ENCODE results near the gene SLC22A25.
"Not testable (repeated sequence)": the region's sequence is repeated elsewhere in the genome, so short reads cannot be mapped to it uniquely, and the experiment has no call there.

The SLC22A25 gene

DNA sequence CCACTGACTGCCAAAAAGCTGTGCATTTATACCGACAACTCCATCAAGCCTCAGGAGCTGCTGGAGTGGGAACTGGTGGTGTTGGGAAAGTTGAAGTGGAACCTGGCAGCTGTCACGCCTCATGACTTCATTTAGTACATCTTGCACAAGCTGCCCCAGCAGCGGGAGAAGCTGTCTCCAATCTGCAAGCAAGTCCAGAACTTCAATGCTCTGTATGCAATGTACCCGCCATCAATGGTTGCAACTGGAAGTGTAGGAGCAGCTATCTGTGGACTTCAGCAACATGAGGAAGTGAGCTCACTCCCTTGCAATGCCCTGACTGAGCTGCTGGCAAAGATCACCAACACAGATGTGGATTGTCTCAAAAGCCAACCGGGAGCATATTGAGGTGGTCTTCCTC is at the start of gene SLC22A25:
Gene SLC22A25, minus strand, starts transcription at position 67 of the 400 bp plus-strand sequence. CDS start 13,947 bp downstream, outside the sequence.
- DNase-seq = no peak

- no peak for DNase-seq
Observed at GRCh38 chr11:63290285-63290684, 46.9 kb upstream of the SLC22A25 start.

DNA sequence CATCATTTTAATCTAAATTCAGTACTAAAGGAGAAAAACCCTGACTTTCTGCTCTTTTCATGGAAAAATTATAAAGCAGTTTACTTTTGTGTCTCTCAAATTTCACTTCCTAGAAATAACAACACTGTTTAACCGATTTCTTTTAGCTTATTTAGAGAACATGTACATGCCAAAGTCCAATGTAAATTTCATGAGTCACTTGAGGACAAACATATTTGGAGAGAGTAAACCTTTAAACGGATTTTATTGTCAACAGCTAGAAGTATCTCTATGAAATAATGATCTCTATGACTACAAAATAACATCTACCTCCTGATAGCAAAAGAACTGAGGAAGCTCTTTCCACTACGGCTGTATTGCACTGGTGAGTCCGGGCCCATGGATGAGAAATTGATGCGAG is 46.3 kb upstream of the SLC22A25 start:
- DNase-seq = no peak

- no peak for DNase-seq
Observed at GRCh38 chr11:63282579-63282978, 39.2 kb upstream of the SLC22A25 start.

- no peak for DNase-seq
Observed at GRCh38 chr11:63280920-63281319, 37.5 kb upstream of the SLC22A25 start.

DNA sequence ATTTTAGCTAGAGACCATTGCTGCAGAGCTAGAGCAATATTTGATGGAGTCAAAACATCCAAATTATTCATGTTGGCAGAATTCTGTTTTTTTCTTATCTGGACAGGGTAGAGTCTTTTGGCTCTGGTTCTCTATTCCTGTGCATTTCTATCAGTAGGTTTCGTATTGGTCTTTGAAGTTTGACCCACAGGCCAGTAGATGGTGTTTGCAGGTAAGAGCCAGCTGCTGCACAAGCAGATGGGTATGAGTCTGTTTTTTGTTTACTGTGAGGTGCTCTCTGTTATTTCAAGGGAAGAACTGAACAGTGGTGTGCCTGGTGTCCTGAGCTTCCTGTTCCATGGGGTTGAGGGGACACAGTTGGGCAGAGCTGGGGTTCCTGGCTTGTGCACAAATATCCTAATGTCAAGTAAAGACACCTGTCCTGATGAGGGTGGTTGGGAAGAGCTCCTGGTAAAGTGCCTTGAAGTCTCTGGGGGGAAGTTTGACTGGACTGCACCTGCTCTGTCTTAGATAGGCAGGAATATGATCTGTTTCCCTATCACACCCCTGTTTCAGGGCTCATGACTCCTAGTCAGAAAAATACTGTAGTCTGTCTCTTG is 34.0 kb upstream of the SLC22A25 start:
- DNase-seq = no peak

DNA sequence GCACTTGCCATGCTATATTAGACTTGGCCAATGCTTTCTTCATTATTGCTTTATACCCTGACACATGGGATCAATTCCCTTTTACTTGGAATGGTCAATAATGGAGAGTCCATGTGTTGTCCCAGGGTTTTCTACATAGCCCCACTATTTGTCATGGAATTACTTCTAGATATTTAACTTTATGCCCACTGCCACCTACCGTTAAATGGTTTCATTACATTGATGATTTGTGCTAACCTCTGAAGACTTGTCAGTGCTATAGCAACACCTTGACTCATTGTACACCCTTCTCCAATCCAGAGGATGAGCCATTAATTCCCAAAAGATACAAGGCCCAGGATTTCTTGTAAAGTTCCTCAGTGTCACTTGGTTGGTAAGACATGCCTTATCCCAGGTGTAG is 31.4 kb upstream of the SLC22A25 start:
- no peak for DNase-seq

DNA sequence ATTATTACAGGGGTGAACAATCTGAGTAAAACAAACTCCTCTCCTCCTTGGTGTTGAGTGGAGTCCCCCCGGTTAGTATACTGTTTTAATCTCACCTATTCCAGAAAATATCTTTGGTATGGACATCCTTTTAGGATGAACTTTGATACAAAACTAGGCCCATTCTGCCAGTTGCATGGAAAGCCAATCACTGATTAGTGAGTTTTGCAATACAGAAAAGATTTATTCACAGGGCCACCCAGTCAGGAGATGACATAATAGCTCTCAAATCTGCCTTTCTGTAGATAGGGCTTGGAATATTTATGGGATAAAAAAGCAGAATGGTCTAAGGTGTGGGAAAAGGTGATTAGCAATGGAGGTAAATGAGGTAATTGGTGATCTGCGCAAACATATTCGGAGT is 30.3 kb upstream of the SLC22A25 start:
- DNase-seq = no peak

GRCh38 chr11:63262547-63262946 is 19.1 kb upstream of the SLC22A25 start:
- no peak for DNase-seq

DNA sequence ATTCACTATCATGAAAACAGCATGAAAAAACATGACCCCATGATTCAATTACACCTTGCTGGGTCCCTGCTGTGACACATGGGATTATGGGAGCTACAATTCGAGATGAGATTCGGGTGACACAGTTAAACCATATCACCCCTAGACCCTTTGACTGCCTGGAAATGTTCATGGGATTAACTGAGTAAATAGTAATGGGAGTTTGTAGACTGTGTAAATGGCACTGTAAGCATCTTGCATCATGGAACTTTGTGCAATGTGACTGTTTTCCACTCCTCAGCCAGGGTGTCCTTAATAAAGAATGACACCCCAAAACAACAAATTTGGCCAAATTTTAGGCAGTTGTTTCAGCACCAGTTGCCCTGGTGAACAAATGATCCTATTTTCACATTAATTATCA is 7.9 kb upstream of the SLC22A25 start:
- DNase-seq = no peak

GRCh38 chr11:63250162-63251050 is 7.0 kb upstream of the SLC22A25 start:
- DNase-seq = no peak

- DNase-seq = no peak
Observed at GRCh38 chr11:63248966-63249365, 5.6 kb upstream of the SLC22A25 start.

- DNase-seq = not testable (repeated sequence)
Observed at GRCh38 chr11:63247237-63248002, 4.0 kb upstream of the SLC22A25 start.

DNA sequence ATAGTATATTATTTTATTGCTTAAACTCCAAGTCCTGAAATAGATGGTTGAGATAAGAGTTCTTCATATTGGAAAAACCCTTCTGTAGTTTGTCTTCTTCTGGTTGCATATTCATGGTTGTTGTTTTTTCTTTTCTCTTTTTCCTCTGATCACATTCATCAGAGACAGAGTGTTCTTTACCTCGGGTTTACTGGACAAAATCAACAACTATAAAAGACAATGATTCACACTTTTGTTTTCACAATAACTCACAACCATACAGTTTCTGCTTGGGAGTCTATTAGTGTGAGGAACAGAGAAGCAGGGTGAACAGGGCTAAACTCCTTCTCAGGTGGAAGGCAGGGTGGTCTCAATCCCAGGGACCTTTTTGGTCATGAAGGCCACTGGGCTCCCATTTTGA is 2.6 kb upstream of the SLC22A25 start:
- no peak for DNase-seq

GRCh38 chr11:63244862-63245261 is 1.5 kb upstream of the SLC22A25 start:
- no peak for DNase-seq

DNA sequence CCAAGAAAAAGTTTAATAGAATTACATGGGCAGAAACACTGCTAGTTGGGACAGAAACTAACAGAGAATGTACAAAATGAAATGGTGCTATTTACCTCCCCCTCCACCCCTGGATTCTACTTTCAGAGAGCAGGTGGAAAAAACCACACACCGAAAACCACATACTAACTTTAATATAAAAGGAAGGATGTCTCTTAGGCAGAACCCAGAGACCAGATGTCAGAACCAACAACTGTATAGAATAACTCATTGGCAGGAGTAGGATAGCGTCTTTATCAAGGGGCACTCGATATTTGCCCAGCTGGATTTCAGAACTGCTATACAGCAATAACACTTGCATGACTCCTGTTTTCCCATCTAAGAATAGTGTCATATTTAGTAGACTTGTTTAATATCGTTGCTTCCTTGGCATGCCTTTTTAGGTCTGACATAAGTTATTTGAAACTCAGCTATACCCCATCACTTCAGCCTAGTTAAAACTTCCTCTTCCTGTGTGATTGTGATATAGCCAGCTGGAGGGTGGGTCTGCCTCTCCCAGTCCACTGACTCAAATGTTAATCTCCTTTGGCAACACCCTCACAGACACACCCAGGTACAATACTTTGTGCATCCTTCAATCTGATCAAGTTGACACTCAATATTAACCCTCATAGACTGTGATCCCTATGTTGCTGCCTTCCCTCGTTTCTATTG is 1.2 kb downstream of the SLC22A25 start:
- DNase-seq = no peak

- DNase-seq = no peak
Observed at GRCh38 chr11:63240791-63241379, 2.5 kb downstream of the SLC22A25 start.

DNA sequence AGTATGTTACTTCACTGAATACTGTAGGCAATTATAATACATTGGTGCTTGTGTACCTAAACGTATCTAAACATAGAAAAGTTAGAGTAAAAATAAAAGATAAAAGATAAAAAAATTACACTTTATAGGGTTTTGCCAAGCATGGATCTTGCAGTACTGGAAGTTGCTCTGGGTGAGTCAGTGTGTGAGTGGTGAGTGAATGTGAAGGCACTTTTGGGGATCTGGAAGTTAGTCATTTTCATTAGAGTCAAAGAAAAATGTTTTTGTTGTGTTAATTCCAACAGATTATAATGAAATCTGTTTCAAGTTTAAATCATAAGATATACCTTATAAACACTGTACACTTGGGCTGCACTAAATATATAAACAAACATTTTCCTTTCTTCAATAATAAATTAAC is 3.3 kb downstream of the SLC22A25 start:
- DNase-seq = no peak

DNA sequence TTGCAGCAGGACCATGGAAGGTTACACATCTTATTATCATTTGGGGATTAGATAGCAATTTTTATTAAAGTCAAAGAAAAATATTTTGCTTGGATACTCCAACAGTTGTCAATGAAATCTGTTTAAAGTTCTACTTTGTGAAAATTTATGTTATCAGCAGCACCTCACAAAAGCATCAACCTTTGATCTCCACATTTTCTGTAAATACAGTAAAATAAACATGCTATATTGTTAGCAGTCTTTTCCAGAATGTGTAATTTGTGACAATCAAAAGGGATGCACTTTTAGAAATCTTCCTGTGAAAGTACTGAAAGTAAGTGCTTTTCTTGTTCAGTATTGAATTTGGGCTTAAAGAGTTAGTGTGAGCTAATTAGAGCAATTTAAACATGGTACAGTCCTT is 4.1 kb downstream of the SLC22A25 start:
- no peak for DNase-seq

DNA sequence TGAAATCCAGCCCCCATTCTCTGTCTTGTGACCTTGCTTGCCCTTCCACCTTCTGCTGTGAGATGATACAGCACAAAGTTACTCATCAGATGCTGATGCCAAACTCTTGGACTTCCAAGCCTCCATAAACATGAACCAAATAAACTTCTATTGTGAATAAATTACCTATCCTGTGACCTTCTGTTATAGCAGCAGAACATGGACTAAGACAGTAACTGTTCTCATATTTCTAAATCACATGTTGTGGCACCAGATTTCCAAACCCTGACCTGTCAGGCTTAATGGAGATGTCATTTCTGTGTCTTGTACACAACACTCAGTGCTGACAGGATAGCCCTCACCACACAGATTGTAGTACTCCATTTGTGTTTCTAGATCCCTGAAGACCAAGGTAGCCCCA is 6.0 kb downstream of the SLC22A25 start:
- no peak for DNase-seq

GRCh38 chr11:63235471-63236461 is 7.6 kb downstream of the SLC22A25 start:
- DNase-seq = not testable (repeated sequence)
